ENCODE data around the gene SLCO1B3.
"Not testable (repeated sequence)": the region's sequence is repeated elsewhere in the genome, so short reads cannot be mapped to it uniquely, and the experiment has no call there.

SLCO1B3 gene

GRCh38 chr12:20810487-20810886 lies at the start of gene SLCO1B3:
SLCO1B3 (plus strand) TSS chr12:20810705; CDS start chr12:20815739, 5,034 bp downstream.
- H3K36me3 ChIP-seq (replicated peaks; ENCODE audit: low read depth, low read length): no peaks in the 10 kb centered on the region
- H3K4me3 ChIP-seq (ENCODE audit: low read length): no peak within 1 kb of the TSS
- H3K27me3 ChIP-seq (ENCODE audit: low read depth, low read length): no peaks in the 10 kb centered on the region
- no peak for TF ChIP-seq EZH2phosphoT487 (IDR thresholded peaks at IDR 0.05; ENCODE audit: low read depth)
- no peak for TF ChIP-seq CTCF (IDR thresholded peaks at IDR 0.05; ENCODE audit: low read depth, low read length)
- no peak within 1 kb of the TSS for H3K27ac ChIP-seq (ENCODE audit: low read length)
- H3K4me2 ChIP-seq (ENCODE audit: low read length): no peak within 1 kb of the TSS
- no peaks in the 10 kb centered on the region for H3K9me3 ChIP-seq (ENCODE audit: insufficient read depth, low read length)
- no peaks in the 10 kb centered on the region for H3K4me1 ChIP-seq (ENCODE audit: low read length)
- no peaks in the 10 kb centered on the region for H4K20me1 ChIP-seq (ENCODE audit: insufficient read depth, low read length)
- no peaks in the 10 kb centered on the region for H3K79me2 ChIP-seq (ENCODE audit: low read length)
- H3K9ac ChIP-seq (ENCODE audit: low read length): no peak within 1 kb of the TSS
- H2AFZ ChIP-seq (ENCODE audit: low read depth, low read length): no peak within 1 kb of the TSS

- H2AFZ ChIP-seq (ENCODE audit: low read depth, low read length): no peak overlapping the region
- no peak overlapping the region for H3K27ac ChIP-seq (ENCODE audit: low read length)
- H3K36me3 ChIP-seq (replicated peaks; ENCODE audit: low read depth, low read length): no peaks in the 10 kb centered on the region
- no peaks in the 10 kb centered on the region for H3K4me1 ChIP-seq (ENCODE audit: low read length)
- H3K9ac ChIP-seq (ENCODE audit: low read length): no peak overlapping the region
- no peak overlapping the region for H3K4me3 ChIP-seq (ENCODE audit: low read length)
- H3K9me3 ChIP-seq (ENCODE audit: insufficient read depth, low read length): no peaks in the 10 kb centered on the region
- H3K79me2 ChIP-seq (ENCODE audit: low read length): no peaks in the 10 kb centered on the region
- H3K27me3 ChIP-seq (ENCODE audit: low read depth, low read length): no peaks in the 10 kb centered on the region
- TF ChIP-seq CTCF (IDR thresholded peaks at IDR 0.05; ENCODE audit: low read depth, low read length) (no peak), EZH2phosphoT487 (IDR thresholded peaks at IDR 0.05; ENCODE audit: low read depth) (no peak)
- no peak overlapping the region for H3K4me2 ChIP-seq (ENCODE audit: low read length)
- no peaks in the 10 kb centered on the region for H4K20me1 ChIP-seq (ENCODE audit: insufficient read depth, low read length)
Measured at GRCh38 chr12:20777420-20777819, 33.1 kb upstream of the SLCO1B3 start.

- H3K9me3 ChIP-seq (ENCODE audit: insufficient read depth, low read length): no peaks in the 10 kb centered on the region
- TF ChIP-seq EZH2phosphoT487 (IDR thresholded peaks at IDR 0.05; ENCODE audit: low read depth) (no peak), CTCF (IDR thresholded peaks at IDR 0.05; ENCODE audit: low read depth, low read length) (no peak)
- H3K27ac ChIP-seq (ENCODE audit: low read length): no peak overlapping the region
- H3K27me3 ChIP-seq (ENCODE audit: low read depth, low read length): no peaks in the 10 kb centered on the region
- no peaks in the 10 kb centered on the region for H3K36me3 ChIP-seq (replicated peaks; ENCODE audit: low read depth, low read length)
- no peak overlapping the region for H3K9ac ChIP-seq (ENCODE audit: low read length)
- no peak overlapping the region for H3K4me2 ChIP-seq (ENCODE audit: low read length)
- H3K79me2 ChIP-seq (ENCODE audit: low read length): no peaks in the 10 kb centered on the region
- no peaks in the 10 kb centered on the region for H4K20me1 ChIP-seq (ENCODE audit: insufficient read depth, low read length)
- H2AFZ ChIP-seq (ENCODE audit: low read depth, low read length): no peak overlapping the region
- no peak overlapping the region for H3K4me3 ChIP-seq (ENCODE audit: low read length)
- H3K4me1 ChIP-seq (ENCODE audit: low read length): no peaks in the 10 kb centered on the region
Measured at GRCh38 chr12:20778969-20779368, 31.5 kb upstream of the SLCO1B3 start.

DNA sequence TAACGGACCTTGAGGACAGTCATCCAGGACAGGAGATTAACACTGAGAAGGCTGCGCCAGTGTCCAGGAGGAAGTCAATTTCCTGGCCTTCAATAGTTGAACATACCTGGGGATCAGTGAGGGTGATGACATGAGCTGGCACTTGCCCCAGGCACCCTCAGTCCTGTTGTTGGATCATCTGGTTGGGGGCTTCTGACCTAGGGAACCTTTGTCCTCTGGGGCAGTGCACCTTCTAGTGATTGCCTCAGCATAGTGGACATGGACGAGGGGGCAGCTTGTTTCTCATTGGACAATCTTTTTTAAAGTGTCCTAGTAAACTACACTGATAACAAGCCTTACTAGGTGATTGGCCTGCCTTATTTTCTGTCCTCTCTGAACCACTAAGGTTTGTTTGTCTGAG lies 30.5 kb upstream of the SLCO1B3 start:
- not testable (repeated sequence) for H3K4me2 ChIP-seq (ENCODE audit: low read length); H3K36me3 ChIP-seq (replicated peaks; ENCODE audit: low read depth, low read length); H3K4me1 ChIP-seq (ENCODE audit: low read length); H3K27me3 ChIP-seq (ENCODE audit: low read depth, low read length); H3K79me2 ChIP-seq (ENCODE audit: low read length); H2AFZ ChIP-seq (ENCODE audit: low read depth, low read length); H3K27ac ChIP-seq (ENCODE audit: low read length); H4K20me1 ChIP-seq (ENCODE audit: insufficient read depth, low read length); H3K9ac ChIP-seq (ENCODE audit: low read length); H3K4me3 ChIP-seq (ENCODE audit: low read length); H3K9me3 ChIP-seq (ENCODE audit: insufficient read depth, low read length)

DNA sequence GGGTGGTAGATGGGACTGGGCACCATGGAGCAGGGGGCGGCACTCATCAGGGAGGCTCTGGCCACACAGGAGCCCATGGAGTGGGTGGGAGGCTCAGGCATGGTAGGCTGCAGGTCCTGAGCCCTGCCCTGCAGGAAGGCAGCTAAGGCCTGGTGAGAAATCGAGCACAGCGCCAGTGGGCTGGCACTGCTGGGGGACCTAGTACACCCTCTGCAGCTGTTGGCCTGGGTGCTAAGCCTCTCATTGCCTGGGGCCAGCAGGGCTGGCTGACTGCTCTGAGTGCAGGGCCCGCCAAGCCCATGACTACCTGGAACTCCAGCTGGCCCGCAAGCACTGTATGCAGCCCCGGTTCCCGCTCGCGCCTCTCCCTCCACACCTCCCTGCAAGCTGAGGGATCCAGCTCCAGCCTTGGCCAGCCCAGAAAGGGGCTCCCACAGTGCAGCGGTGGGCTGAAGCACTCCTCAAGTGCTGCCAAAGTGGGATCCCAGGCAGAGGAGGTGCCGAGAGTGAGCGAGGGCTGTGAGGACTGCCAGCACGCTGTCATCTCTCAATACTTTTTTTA lies 26.6 kb upstream of the SLCO1B3 start:
- H4K20me1 ChIP-seq (ENCODE audit: insufficient read depth, low read length); H3K4me1 ChIP-seq (ENCODE audit: low read length); H3K27me3 ChIP-seq (ENCODE audit: low read depth, low read length); H3K9me3 ChIP-seq (ENCODE audit: insufficient read depth, low read length); H2AFZ ChIP-seq (ENCODE audit: low read depth, low read length); H3K4me3 ChIP-seq (ENCODE audit: low read length); H3K36me3 ChIP-seq (replicated peaks; ENCODE audit: low read depth, low read length); H3K4me2 ChIP-seq (ENCODE audit: low read length); H3K27ac ChIP-seq (ENCODE audit: low read length); H3K9ac ChIP-seq (ENCODE audit: low read length); H3K79me2 ChIP-seq (ENCODE audit: low read length): not testable (repeated sequence)
